ENCODE results near the gene PHF13.

- TF ChIP-seq, protein P1, sequence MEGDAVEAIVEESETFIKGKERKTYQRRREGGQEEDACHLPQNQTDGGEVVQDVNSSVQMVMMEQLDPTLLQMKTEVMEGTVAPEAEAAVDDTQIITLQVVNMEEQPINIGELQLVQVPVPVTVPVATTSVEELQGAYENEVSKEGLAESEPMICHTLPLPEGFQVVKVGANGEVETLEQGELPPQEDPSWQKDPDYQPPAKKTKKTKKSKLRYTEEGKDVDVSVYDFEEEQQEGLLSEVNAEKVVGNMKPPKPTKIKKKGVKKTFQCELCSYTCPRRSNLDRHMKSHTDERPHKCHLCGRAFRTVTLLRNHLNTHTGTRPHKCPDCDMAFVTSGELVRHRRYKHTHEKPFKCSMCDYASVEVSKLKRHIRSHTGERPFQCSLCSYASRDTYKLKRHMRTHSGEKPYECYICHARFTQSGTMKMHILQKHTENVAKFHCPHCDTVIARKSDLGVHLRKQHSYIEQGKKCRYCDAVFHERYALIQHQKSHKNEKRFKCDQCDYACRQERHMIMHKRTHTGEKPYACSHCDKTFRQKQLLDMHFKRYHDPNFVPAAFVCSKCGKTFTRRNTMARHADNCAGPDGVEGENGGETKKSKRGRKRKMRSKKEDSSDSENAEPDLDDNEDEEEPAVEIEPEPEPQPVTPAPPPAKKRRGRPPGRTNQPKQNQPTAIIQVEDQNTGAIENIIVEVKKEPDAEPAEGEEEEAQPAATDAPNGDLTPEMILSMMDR (conservative IDR thresholded peaks at IDR 0.05): no peak
- no peak for TF ChIP-seq EZH2 (IDR thresholded peaks at IDR 0.05; ENCODE audit: low read depth)
These were observed 53.2 kb downstream of the PHF13 start for GRCh38 chr1:6666696-6667095.
